22Rv1 (cell line): ENCODE data around the gene MAP3K4.

ENCODE experiments used
- H3K27ac ChIP-seq: fragments of 450-650 bp; 2 replicates; pipeline ENCODE4 v1.5.1; 2017
- CTCF ChIP-seq: fragments of 450-650 bp; IDR thresholded peaks from 2 replicates; pipeline ENCODE4 v1.5.1; 2017; ENCODE audit warnings: mild to moderate bottlenecking
- ZFX ChIP-seq: fragments of 450-650 bp; IDR thresholded peaks from 2 replicates; pipeline ENCODE4 v1.6.1; 2017; ENCODE audit warnings: antibody characterized with exemption, borderline replicate concordance

MAP3K4 gene

GRCh38 chr6:161136655-161137054, 145.1 kb downstream of the MAP3K4 start:
- no peak overlapping the region for H3K27ac ChIP-seq
- TF ChIP-seq CTCF = no peak
- TF ChIP-seq ZFX = no peak

- no peak for TF ChIP-seq CTCF
- H3K27ac ChIP-seq = no peak overlapping the region
Measured at GRCh38 chr6:161137320-161137719, 145.8 kb downstream of the MAP3K4 start.

GRCh38 chr6:161137839-161138542, 146.4 kb downstream of the MAP3K4 start:
- H3K27ac ChIP-seq = no peak overlapping the region
- TF ChIP-seq CTCF = no peak
- no peak for TF ChIP-seq ZFX

GRCh38 chr6:161138543-161139303, 147.2 kb downstream of the MAP3K4 start:
- no peak overlapping the region for H3K27ac ChIP-seq
- no peak for TF ChIP-seq CTCF
- no peak for TF ChIP-seq ZFX

GRCh38 chr6:161139304-161139765, 147.8 kb downstream of the MAP3K4 start:
- TF ChIP-seq CTCF (no peak), ZFX (no peak)
- no peak overlapping the region for H3K27ac ChIP-seq

- no peak overlapping the region for H3K27ac ChIP-seq
- TF ChIP-seq CTCF (no peak), ZFX (no peak)
Measured at GRCh38 chr6:161139766-161140553, 148.4 kb downstream of the MAP3K4 start.
